Suprapubic skin (tissue), 4 donors: Measurements from ENCODE around the gene PLA2G15.

Source experiments
- CTCF ChIP-seq, 2 donors: fragments of 200-600 bp in 1 of 2; fragments of 450-650 bp in 1 of 2; sonication (generic) in 1 of 2; IDR thresholded peaks; one replicate each; pipeline ENCODE4 v1.5.1; 2016 to 2019; ENCODE audit warnings: antibody characterized with exemption in 2 of 2, mild to moderate bottlenecking in 1 of 2, moderate library complexity in 1 of 2
- EP300 ChIP-seq: sonication (generic); formaldehyde crosslinking; IDR thresholded peaks from one replicate; pipeline ENCODE4 v1.6.1; 2017; ENCODE audit warnings: antibody characterized with exemption
- POLR2AphosphoS5 ChIP-seq, 3 donors: sonication (generic); formaldehyde crosslinking; IDR thresholded peaks; one replicate each; pipeline ENCODE4 v1.6.1; 2017; ENCODE audit warnings: antibody characterized with exemption in 3 of 3

- TF ChIP-seq POLR2AphosphoS5 (IDR thresholded peaks at IDR 0.05) (peak in 1 of 3 donors; percentile 43), CTCF (IDR thresholded peaks at IDR 0.05) (no peak), EP300 (no peak)
These were observed 38.8 kb downstream of the PLA2G15 start for GRCh38 chr16:68283801-68284598.
